Choroid plexus epithelial cell (primary cell): Measurements from ENCODE around the gene MTF2.
A peak's percentile ranks its signal among the peaks of the same experiment; 100 is the strongest.
"Not testable (repeated sequence)": the region's sequence is repeated elsewhere in the genome, so short reads cannot be mapped to it uniquely, and the experiment has no call there.

Experiments used
- DNase-seq: peaks from one replicate; pipeline ENCODE4 v3.0.0-alpha.2; 2010; ENCODE audit warnings: low read depth
- H3K4me3 ChIP-seq: 2 replicates; pipeline ENCODE4 v1.5.1; 2011; ENCODE audit warnings: low read depth, mild to moderate bottlenecking, control low read depth, low read length, moderate library complexity
- CTCF ChIP-seq: conservative IDR thresholded peaks from 2 replicates; pipeline ENCODE4 v1.5.1; 2011; ENCODE audit warnings: low read depth, mild to moderate bottlenecking, control low read depth, inconsistent platforms, low read length, moderate library complexity

Gene MTF2

GRCh38 chr1:93078986-93079654, at the start of gene MTF2:
Gene MTF2, plus strand, starts transcription at chr1:93079283. Its CDS starts 244 bp downstream, at chr1:93079527.
- TF ChIP-seq CTCF = no peak
- peak within 1 kb of the TSS; percentile 90 for H3K4me3 ChIP-seq
- DNase-seq = peak; percentile 98

GRCh38 chr1:93029317-93029716, 49.8 kb upstream of the MTF2 start:
- H3K4me3 ChIP-seq = no peak overlapping the region
- DNase-seq = no peak
- TF ChIP-seq CTCF = no peak

DNA sequence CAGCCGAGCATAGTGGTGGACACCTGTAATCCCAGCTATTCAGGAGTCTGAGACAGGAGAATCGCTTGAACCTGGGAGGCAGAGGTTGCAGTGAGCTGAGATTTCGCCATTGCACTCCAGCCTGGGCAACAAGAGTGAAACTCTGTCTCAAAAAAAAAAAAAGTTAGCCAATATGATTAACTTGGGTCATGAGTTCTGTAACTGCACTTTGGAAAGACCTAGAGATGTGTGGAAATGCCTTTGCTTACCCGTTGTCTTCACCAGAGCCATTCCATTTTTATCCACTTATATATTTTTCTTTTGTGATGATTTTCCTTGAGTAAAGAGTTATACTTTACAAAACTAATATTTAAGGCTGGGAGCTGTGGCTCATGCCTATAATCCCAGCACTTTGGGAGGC, 48.9 kb upstream of the MTF2 start:
- not testable (repeated sequence) for H3K4me3 ChIP-seq, DNase-seq

DNA sequence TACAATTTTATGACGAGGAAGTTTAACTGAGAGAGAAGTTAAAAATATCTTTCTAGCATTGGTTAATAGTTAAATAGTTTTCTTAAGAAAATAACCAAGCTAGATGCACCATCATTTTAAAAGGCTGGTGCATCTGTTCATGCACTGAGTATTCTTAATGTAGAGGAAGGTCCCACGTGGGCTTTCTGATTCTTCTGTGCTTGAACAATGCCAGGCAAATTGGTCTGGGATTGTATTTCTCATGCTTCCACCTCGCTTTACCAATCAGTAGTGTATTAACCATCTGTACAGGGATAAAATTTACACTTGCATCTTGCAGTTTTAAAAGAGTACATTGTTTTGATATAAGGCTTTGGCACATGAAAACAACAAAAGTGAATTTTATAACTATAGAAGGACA, 47.4 kb upstream of the MTF2 start:
- no peak for DNase-seq
- H3K4me3 ChIP-seq = no peak overlapping the region
- TF ChIP-seq CTCF = no peak

DNA sequence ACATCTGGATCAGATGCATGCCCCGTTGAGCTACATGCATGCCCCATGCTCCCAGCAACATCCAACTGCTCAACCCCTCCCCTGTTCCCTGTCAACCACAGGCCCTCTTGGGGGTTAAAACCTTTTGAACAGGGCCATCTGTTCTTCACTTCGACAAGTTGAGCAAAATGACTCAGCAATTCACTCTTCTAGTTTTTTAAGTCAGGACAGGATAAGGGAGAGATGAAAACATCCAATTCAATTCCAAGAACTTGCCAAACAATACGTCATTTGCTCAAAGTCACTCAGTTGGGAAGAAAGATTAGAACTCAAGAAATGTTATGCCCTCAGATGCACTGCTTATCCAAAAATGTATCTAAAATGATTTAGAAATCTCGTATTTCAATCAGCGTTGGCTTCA, 46.1 kb upstream of the MTF2 start:
- H3K4me3 ChIP-seq = no peak overlapping the region
- peak; percentile 6 for DNase-seq
- no peak for TF ChIP-seq CTCF

- TF ChIP-seq CTCF = no peak
- DNase-seq = peak; percentile 25
- no peak overlapping the region for H3K4me3 ChIP-seq
Measured at GRCh38 chr1:93033785-93034184, 45.3 kb upstream of the MTF2 start.

- H3K4me3 ChIP-seq = no peak overlapping the region
- TF ChIP-seq CTCF = no peak
- no peak for DNase-seq
Measured at GRCh38 chr1:93034397-93034796, 44.7 kb upstream of the MTF2 start.

GRCh38 chr1:93036672-93037071, 42.4 kb upstream of the MTF2 start:
- no peak for TF ChIP-seq CTCF
- no peak for DNase-seq
- no peak overlapping the region for H3K4me3 ChIP-seq
